K562 (cell line): ENCODE data around the gene TMEM234. TPM values are rescaled to one million over a fixed set of nuclear protein-coding genes. Genes with fewer than 3 reads are reported as not detected.

Experiments used
- AFF4 ChIP-seq: sonication (generic); formaldehyde crosslinking; IDR thresholded peaks from 2 replicates; pipeline ENCODE4 v1.8.0; 2023; ENCODE audit warnings: mild to moderate bottlenecking, missing genetic modification reagents
- BCLAF1 ChIP-seq, 2 experiments: fragments of 450-650 bp in 1 of 2; IDR thresholded peaks; 2 replicates each; pipeline ENCODE4 v1.6.1; 2011 to 2017; ENCODE audit warnings: low read depth in 2 of 2, antibody characterized with exemption in 1 of 2, borderline replicate concordance in 1 of 2, low read length in 1 of 2, mild to moderate bottlenecking in 1 of 2, mixed read lengths in 1 of 2; ENCODE audit not compliant: control insufficient read depth in 1 of 2
- COPS2 ChIP-seq: fragments of 450-650 bp; conservative IDR thresholded peaks from 2 replicates; pipeline ENCODE4 v1.6.1; 2016; ENCODE audit warnings: mild to moderate bottlenecking, moderate library complexity
- DMBX1 ChIP-seq: fragments of 250-450 bp; sonication (Bioruptor Pico); IDR thresholded peaks from 2 replicates; pipeline ENCODE4 v1.8.0; 2022; ENCODE audit warnings: inconsistent platforms, mild to moderate bottlenecking, moderate library complexity, borderline replicate concordance
- E2F4 ChIP-seq: sonication (generic); formaldehyde crosslinking; IDR thresholded peaks from 2 replicates; pipeline ENCODE4 v1.8.0; 2022; ENCODE audit warnings: mild to moderate bottlenecking, low read depth, missing genetic modification reagents
- ELK3 ChIP-seq: fragments of 450-650 bp; formaldehyde crosslinking; IDR thresholded peaks from 2 replicates; pipeline ENCODE4 v1.4.0; 2020; ENCODE audit warnings: mild to moderate bottlenecking
- FOXK2 ChIP-seq, 2 experiments: fragments of 450-650 bp; IDR thresholded peaks in 1 of 2; conservative IDR thresholded peaks in 1 of 2; 2 replicates each; pipeline ENCODE4 v1.6.1; 2016; ENCODE audit warnings: low read depth in 2 of 2, mild to moderate bottlenecking in 1 of 2
- GTF2E2 ChIP-seq: fragments of 200-800 bp; sonication (Bioruptor generic); IDR thresholded peaks from 2 replicates; pipeline ENCODE4 v1.6.1; 2016; ENCODE audit warnings: missing genetic modification characterization, missing compliant biosample characterization
- HNRNPH1 ChIP-seq: fragments of 200-400 bp; formaldehyde crosslinking; optimal IDR thresholded peaks from 2 replicates; pipeline ENCODE3; 2017; ENCODE audit warnings: low read depth, mild to moderate bottlenecking, low read length, moderate library complexity
- HNRNPLL ChIP-seq: fragments of 200-400 bp; formaldehyde crosslinking; IDR thresholded peaks from 2 replicates; pipeline ENCODE4 v1.6.1; 2017; ENCODE audit warnings: low read length, low read depth, mild to moderate bottlenecking; ENCODE audit not compliant: poor library complexity, severe bottlenecking
- MAFK ChIP-seq: IDR thresholded peaks from 2 replicates; pipeline ENCODE4 v1.6.1; 2011; ENCODE audit warnings: low read length, improper control_type of control experiment
- MED1 ChIP-seq: sonication (generic); formaldehyde crosslinking; IDR thresholded peaks from 2 replicates; pipeline ENCODE4 v1.8.1; 2023; ENCODE audit warnings: missing genetic modification reagents, borderline replicate concordance
- NR2C1 ChIP-seq, 2 experiments: fragments of 450-650 bp; IDR thresholded peaks; 2 replicates each; pipeline ENCODE4 v1.6.1; 2017; ENCODE audit warnings: mild to moderate bottlenecking in 2 of 2, antibody characterized with exemption in 1 of 2, inconsistent platforms in 1 of 2, missing compliant biosample characterization in 1 of 2, missing genetic modification characterization in 1 of 2
- RBM15 ChIP-seq: fragments of 200-400 bp; formaldehyde crosslinking; IDR thresholded peaks from 2 replicates; pipeline ENCODE4 v1.6.1; 2018; ENCODE audit warnings: mild to moderate bottlenecking, low read length, moderate library complexity; ENCODE audit not compliant: insufficient read depth
- TEAD1 ChIP-seq, 2 experiments: fragments of 450-650 bp in 1 of 2; sonication (generic) in 1 of 2; formaldehyde crosslinking; IDR thresholded peaks; 2 replicates each; pipeline versions ENCODE4 v1.4.0 to v1.8.0; 2020 to 2022; ENCODE audit warnings: mild to moderate bottlenecking in 2 of 2, missing genetic modification reagents in 1 of 2
- ZEB2 ChIP-seq: fragments of 450-650 bp; IDR thresholded peaks from 2 replicates; pipeline ENCODE4 v1.6.1; 2016
- ZNF408 ChIP-seq: fragments of 250-450 bp; sonication (Bioruptor Pico); IDR thresholded peaks from 2 replicates; pipeline ENCODE4 v1.4.0; 2020; ENCODE audit warnings: low read depth, mild to moderate bottlenecking, moderate library complexity
- ZNF707 ChIP-seq: fragments of 250-450 bp; sonication (Bioruptor Pico); conservative IDR thresholded peaks from 2 replicates; pipeline ENCODE4 v1.8.0; 2022; ENCODE audit warnings: inconsistent platforms, mild to moderate bottlenecking, moderate library complexity
- ZNF76 ChIP-seq: fragments of 250-450 bp; sonication (Bioruptor Pico); IDR thresholded peaks from 2 replicates; pipeline ENCODE4 v1.4.0; 2020; ENCODE audit warnings: mild to moderate bottlenecking, moderate library complexity, borderline replicate concordance
- polyA plus RNA-seq, 8 experiments: library from polyadenylated mRNA; depleted of rRNA in 4 of 8; stranded (reverse) in 5 of 8; unstranded in 3 of 8; fragments of >200 nt; fragmentation: Nextera tagmentation in 2 of 8; fragmentation: Illumina TruSeq in 1 of 8; extraction: Ambion mirVana in 2 of 8; extraction: Trizol in 1 of 8; gene quantifications; 2 replicates each; pipeline versions ENCODE4 v1.2.1 to v1.2.3, GENCODE V29; 2011 to 2014; ENCODE audit warnings: inconsistent platforms in 1 of 8, missing spikeins in 1 of 8
- total RNA-seq, 7 experiments: library from RNA; depleted of rRNA in 6 of 7; stranded (reverse); fragments of >200 nt in 6 of 7; fragmentation: Illumina TruSeq in 2 of 7; extraction: Trizol in 2 of 7; gene quantifications; 2 replicates each; pipeline versions ENCODE4 v1.2.1 to v1.2.3, GENCODE V29; 2011 to 2021; ENCODE audit warnings: low replicate concordance in 1 of 7

Gene TMEM234
- total and polyA plus RNA-seq, 9 of the 15 experiments (the other 6 are each of a cell fraction or from before 2014, with no cell fraction given), result 5.0 to 12.9 (median 7.6) TPM

GRCh38 chr1:32179193-32179442 lies 43.0 kb downstream of the TMEM234 start (continued):
- TF ChIP-seq GTF2E2 (tag), result no peak
- no peak for TF ChIP-seq E2F4 (CRISPR knock-in tag)
- no peak for TF ChIP-seq MED1
- no peak for TF ChIP-seq ELK3
- TF ChIP-seq TEAD1 (CRISPR knock-in tag; IDR thresholded peaks at IDR 0.05), result no peak
- TF ChIP-seq ZEB2, result no peak
- TF ChIP-seq COPS2, result no peak
- TF ChIP-seq HNRNPH1, result no peak
- TF ChIP-seq AFF4 (CRISPR knock-in tag), result no peak
- TF ChIP-seq NR2C1 (IDR thresholded peaks at IDR 0.05), result no peak
- peak; percentile 64 for TF ChIP-seq NR2C1 (tag; IDR thresholded peaks at IDR 0.05)
- TF ChIP-seq RBM15, result no peak
- no peak for TF ChIP-seq FOXK2 (conservative IDR thresholded peaks at IDR 0.05 in 1 of 2, IDR thresholded peaks at IDR 0.05 in 1 of 2; ENCODE audit: low read depth in 2 of 2)
- TF ChIP-seq ZNF408 (CRISPR knock-in tag), result no peak
- 0 out of 2 replicates have a peak, but pooled peaks have one; percentile 90 for TF ChIP-seq DMBX1 (CRISPR knock-in tag)
- TF ChIP-seq ZNF76 (CRISPR knock-in tag), result peak; percentile 81; the same call in 1 of the 2 replicates
- no peak for TF ChIP-seq MAFK
- TF ChIP-seq BCLAF1 (IDR thresholded peaks at IDR 0.05; ENCODE audit: borderline replicate concordance in 1 of 2, control insufficient read depth in 1 of 2, low read depth in 2 of 2, low read length in 1 of 2), result no peak
- TF ChIP-seq ZNF707, result no peak
- no peak for TF ChIP-seq HNRNPLL
